GM12878 (cell line): ENCODE data around the gene FHIP2A. TPM values are rescaled to one million over a fixed set of nuclear protein-coding genes. Genes with fewer than 3 reads are reported as not detected.

Experiments
- ATAC-seq: fragments of 200-7000 bp; cut with Tn5 transposase; 3 replicates; pipeline ENCODE4 v1.9.1; 2020; ENCODE audit warnings: mild to moderate bottlenecking, moderate library complexity
- BruUV-seq: library from RNA; stranded (reverse); fragments of 400-500 nt; replicated peaks from 2 replicates; lab custom pipeline; 2021; lab: Mats Ljungman, UMichigan
- CTCF ChIA-PET: fragments of 300-600 bp; sonication (Branson Sonifier 250); formaldehyde crosslinking; extraction: SDS; loops from one replicate; lab custom pipeline; 2021; ENCODE audit warnings: inconsistent platforms; lab: Yijun Ruan, JAX
- POLR2A ChIA-PET: fragments of 350-600 bp; formaldehyde crosslinking; extraction: SDS; loops from one replicate; lab custom pipeline; 2021; ENCODE audit warnings: inconsistent platforms; lab: Charles Lee
- RAD21 ChIA-PET: fragments of 300-600 bp; sonication (Branson Sonifier 250); formaldehyde crosslinking; loops from one replicate; lab custom pipeline; 2023; ENCODE audit warnings: antibody characterized with exemption; ENCODE audit not compliant: unreplicated experiment; lab: Charles Lee
- SMC1A ChIA-PET: fragments of 300-600 bp; sonication (Branson Sonifier 250); formaldehyde crosslinking; loops from one replicate; lab custom pipeline; 2023; ENCODE audit not compliant: unreplicated experiment, uncharacterized antibody; lab: Charles Lee
- DNase-seq: peaks from one replicate; pipeline ENCODE4 v3.0.0-alpha.2; 2011; ENCODE audit warnings: low read depth, low spot score
- FAIRE-seq: peaks from 3 replicates; lab custom pipeline; 2011; peaks lifted over from hg19 to GRCh38; lab: Jason Lieb, UNC
- H2AFZ ChIP-seq: 2 replicates; pipeline ENCODE4 v1.6.0; 2011; ENCODE audit warnings: low read depth, low read length, control low read depth; ENCODE audit not compliant: control insufficient read depth
- H3K27ac ChIP-seq: 2 replicates; pipeline ENCODE4 v1.5.1; 2011; ENCODE audit warnings: control low read depth; ENCODE audit not compliant: control insufficient read depth, insufficient read depth
- H3K27me3 ChIP-seq, 2 experiments: replicated peaks in 1 of 2; 2 replicates each; pipeline versions ENCODE4 v1.6.0 to v1.6.1; 2011; ENCODE audit warnings: low read length in 1 of 2; ENCODE audit not compliant: control insufficient read depth in 2 of 2, insufficient read depth in 2 of 2
- H3K36me3 ChIP-seq, 2 experiments: 2 replicates each; pipeline ENCODE4 v1.5.1; 2011; ENCODE audit warnings: low read length in 1 of 2; ENCODE audit not compliant: control insufficient read depth in 2 of 2, insufficient read depth in 2 of 2
- H3K4me1 ChIP-seq: 2 replicates; pipeline ENCODE4 v1.6.1; 2011; ENCODE audit warnings: mild to moderate bottlenecking, low read length, moderate library complexity, mixed read lengths; ENCODE audit not compliant: control insufficient read depth, insufficient read depth
- H3K4me2 ChIP-seq: 2 replicates; pipeline ENCODE4 v1.6.0; 2011; ENCODE audit warnings: control low read depth; ENCODE audit not compliant: control insufficient read depth, insufficient read depth
- H3K4me3 ChIP-seq: fragments of 200-600 bp; sonication (generic); 2 replicates; pipeline ENCODE4 v1.5.1; 2016
- H3K79me2 ChIP-seq: 2 replicates; pipeline ENCODE4 v1.6.0; 2011; ENCODE audit warnings: low read length; ENCODE audit not compliant: control insufficient read depth, insufficient read depth
- H3K9ac ChIP-seq: 2 replicates; pipeline ENCODE4 v1.8.0; 2011; ENCODE audit warnings: low read length, control low read depth, mixed read lengths; ENCODE audit not compliant: control insufficient read depth, insufficient read depth
- H3K9me3 ChIP-seq: replicated peaks from 3 replicates; pipeline ENCODE4 v1.5.1; 2011; ENCODE audit warnings: mild to moderate bottlenecking, low read length; ENCODE audit not compliant: control insufficient read depth, insufficient read depth
- H4K20me1 ChIP-seq: 2 replicates; pipeline ENCODE4 v1.6.0; 2011; ENCODE audit not compliant: control insufficient read depth, insufficient read depth
- ATF3 ChIP-seq: IDR thresholded peaks from 2 replicates; pipeline ENCODE4 v1.6.1; 2011; ENCODE audit warnings: low read depth, mild to moderate bottlenecking, low read length, moderate library complexity, borderline replicate concordance; ENCODE audit errors: extremely low read depth
- CEBPB ChIP-seq, 2 experiments: fragments of 150-350 bp in 1 of 2; IDR thresholded peaks; 2 replicates each; pipeline ENCODE4 v1.6.1; 2012 to 2014; ENCODE audit warnings: low read depth in 2 of 2, low read length in 2 of 2, borderline replicate concordance in 1 of 2, inconsistent platforms in 1 of 2
- CHD2 ChIP-seq: IDR thresholded peaks from 2 replicates; pipeline ENCODE4 v1.6.1; 2011; ENCODE audit warnings: low read depth, low read length, improper control_type of control experiment, borderline replicate concordance
- EGR1 ChIP-seq, 2 experiments: IDR thresholded peaks; 1 replicate in 1 of 2; 2 replicates in 1 of 2; pipeline ENCODE4 v1.6.1; 2011 to 2012; ENCODE audit warnings: low read depth in 2 of 2, low read length in 2 of 2, borderline replicate concordance in 1 of 2, mild to moderate bottlenecking in 1 of 2, moderate library complexity in 1 of 2
- HSF1 ChIP-seq: fragments of 150-350 bp; IDR thresholded peaks from 2 replicates; pipeline ENCODE4 v1.6.1; 2014; ENCODE audit warnings: mild to moderate bottlenecking, low read depth, low read length
- JUND ChIP-seq: IDR thresholded peaks from 2 replicates; pipeline ENCODE4 v1.6.1; 2012; ENCODE audit warnings: low read depth, mild to moderate bottlenecking, low read length, improper control_type of control experiment, moderate library complexity
- MYB ChIP-seq: fragments of 150-350 bp; IDR thresholded peaks from 2 replicates; pipeline ENCODE4 v1.6.1; 2014; ENCODE audit warnings: mild to moderate bottlenecking, low read depth, low read length, borderline replicate concordance
- NR2F1 ChIP-seq: fragments of 450-650 bp; conservative IDR thresholded peaks from 2 replicates; pipeline ENCODE4 v1.6.1; 2017; ENCODE audit warnings: mild to moderate bottlenecking
- RUNX3 ChIP-seq: IDR thresholded peaks from 2 replicates; pipeline ENCODE4 v1.6.1; 2012; ENCODE audit warnings: low read length, inconsistent platforms
- SIN3A ChIP-seq: IDR thresholded peaks from 2 replicates; pipeline ENCODE4 v1.6.1; 2012; ENCODE audit warnings: low read depth, low read length, improper control_type of control experiment
- SREBF2 ChIP-seq: IDR thresholded peaks from 2 replicates; pipeline ENCODE4 v1.6.1; 2012; ENCODE audit warnings: mild to moderate bottlenecking, low read length
- SUZ12 ChIP-seq: fragments of 200-600 bp; sonication (generic); IDR thresholded peaks from one replicate; pipeline ENCODE4 v1.6.1; 2018; ENCODE audit warnings: antibody characterized with exemption, mild to moderate bottlenecking; ENCODE audit not compliant: unreplicated experiment
- WRNIP1 ChIP-seq: IDR thresholded peaks from 2 replicates; pipeline ENCODE4 v1.6.1; 2011; ENCODE audit warnings: low read depth, low read length, improper control_type of control experiment, borderline replicate concordance
- ZBTB4 ChIP-seq: fragments of 450-650 bp; formaldehyde crosslinking; IDR thresholded peaks from 2 replicates; pipeline ENCODE4 v1.4.0; 2022; ENCODE audit warnings: mild to moderate bottlenecking, moderate library complexity
- ZNF217 ChIP-seq: fragments of 450-650 bp; IDR thresholded peaks from 2 replicates; pipeline ENCODE4 v1.6.1; 2017; ENCODE audit warnings: antibody characterized with exemption, mild to moderate bottlenecking
- ZNF687 ChIP-seq: fragments of 450-650 bp; IDR thresholded peaks from 2 replicates; pipeline ENCODE4 v1.6.1; 2017; ENCODE audit warnings: mild to moderate bottlenecking, moderate library complexity
- WGBS: methylation state at CpG from one replicate; pipeline ENCODE4 v1.1.6; 2016; ENCODE audit warnings: low lambda C conversion rate; ENCODE audit not compliant: insufficient replicate concordance, insufficient coverage; ENCODE audit errors: missing lambda C conversion rate; 5-methylcytosine and 5-hydroxymethylcytosine counted together
- in situ Hi-C: fragments of 300-500 bp; cut with MboI; formaldehyde crosslinking; loops from 9 replicates; pipeline ENCODE4 v1.14.3; 2018; ENCODE audit warnings: mixed read lengths
- intact Hi-C: fragments of 100-400 bp; cut with micrococcal nuclease; formaldehyde crosslinking; loops from one replicate; pipeline ENCODE4 v1.14.2; 2022; ENCODE audit not compliant: unreplicated experiment
- polyA plus RNA-seq, 11 experiments: library from polyadenylated mRNA; depleted of rRNA in 4 of 11; unstranded in 6 of 11; stranded (reverse) in 5 of 11; fragments of >200 nt; fragmentation: Nextera tagmentation in 4 of 11; fragmentation: Illumina TruSeq in 1 of 11; extraction: Ambion mirVana in 4 of 11; extraction: Trizol in 1 of 11; gene quantifications; 1 replicate in 1 of 11; 2 replicates in 10 of 11; pipeline versions ENCODE4 v1.2.1 to v1.2.3, GENCODE V29; 2011 to 2016; ENCODE audit warnings: inconsistent platforms in 2 of 11, missing spikeins in 2 of 11, low read depth in 1 of 11
- total RNA-seq, 4 experiments: library from RNA; depleted of rRNA in 3 of 4; stranded (reverse); fragments of >200 nt in 3 of 4; fragmentation: Illumina TruSeq in 1 of 4; extraction: Trizol in 1 of 4; gene quantifications; 2 replicates each; pipeline versions ENCODE4 v1.2.1 to v1.2.3, GENCODE V29; 2013 to 2021

FHIP2A gene
- total and polyA plus RNA-seq, 10 of the 15 experiments (the other 5 are each of a cell fraction or from before 2014, with no cell fraction given): 6.8 to 30.4 (median 17.0) TPM

- Histone ChIP-seq H3K9ac (no peak overlapping the region), H3K9me3 (no peaks in the 10 kb centered on the region), H3K27me3 (no peaks in the 10 kb centered on the region), H3K79me2 (no peaks in the 10 kb centered on the region), H3K36me3 (no peaks in the 10 kb centered on the region), H3K4me1 (no peaks in the 10 kb centered on the region), H3K27ac (no peak overlapping the region), H3K4me3 (no peak overlapping the region), H4K20me1 (no peaks in the 10 kb centered on the region), H3K4me2 (no peak overlapping the region), H2AFZ (no peak overlapping the region)
- ChIA-PET RAD21 (interaction anchor here (0.9 kb wide), 1 partner anchor 10 kb away, joined by 4 read pairs; no protein-coding TSS in a partner anchor), SMC1A (interaction anchor here (1.0 to 1.4 kb wide), 5 partner anchors 9 to 565 kb away, joined by 3 to 4 read pairs (median 4); no protein-coding TSS in a partner anchor), CTCF (interaction anchor here (4.0 kb wide), 1 partner anchor 10 kb away, joined by 31 read pairs; no protein-coding TSS in a partner anchor), POLR2A (no interaction called here)
- WGBS: 0% methylated on average over 1 of the region's 1 CpG
- BruUV-seq: no TSS peak
- DNase-seq (no peak), FAIRE-seq (no peak), ATAC-seq (no peak)
- intact Hi-C loops: no loop called here
- in situ Hi-C loops: no loop called here
- TF ChIP-seq HSF1: no peak
- no peak for TF ChIP-seq CHD2
- no peak for TF ChIP-seq RUNX3
- no peak for TF ChIP-seq EGR1 (IDR thresholded peaks at IDR 0.05; ENCODE audit: borderline replicate concordance in 1 of 2, low read depth in 2 of 2, low read length in 2 of 2)
- TF ChIP-seq ZBTB4 (CRISPR knock-in tag): no peak
- no peak for TF ChIP-seq NR2F1
- TF ChIP-seq JUND: no peak
- no peak for TF ChIP-seq WRNIP1
- no peak for TF ChIP-seq SIN3A
- no peak for TF ChIP-seq SUZ12
- no peak for TF ChIP-seq MYB
- no peak for TF ChIP-seq ZNF217
- no peak for TF ChIP-seq CEBPB (IDR thresholded peaks at IDR 0.05; ENCODE audit: borderline replicate concordance in 1 of 2, low read depth in 2 of 2, low read length in 2 of 2)
- TF ChIP-seq SREBF2: no peak
- TF ChIP-seq ATF3: no peak
- no peak for TF ChIP-seq ZNF687
Observed at GRCh38 chr10:114869520-114869892, 47.9 kb downstream of the FHIP2A start.
